Stomach (tissue), 9 donors: Measurements from ENCODE around the gene ATP9A. TPM values are rescaled to one million over a fixed set of nuclear protein-coding genes. Genes with fewer than 3 reads are reported as not detected.

Experiments used
- DNase-seq, 2 donors: peaks; one replicate each; pipeline versions ENCODE4 v3.0.0 to v3.0.0-alpha.2; 2013 to 2019
- H3K27ac ChIP-seq, 5 donors: fragments of 200-600 bp in 4 of 5; sonication (generic) in 4 of 5; one replicate each; pipeline ENCODE4 v1.5.1; 2013 to 2019; ENCODE audit warnings: mild to moderate bottlenecking in 1 of 5, moderate library complexity in 1 of 5
- H3K27me3 ChIP-seq, 3 donors: fragments of 200-600 bp; sonication (generic); one replicate each; pipeline ENCODE4 v1.5.1; 2017 to 2019; ENCODE audit warnings: mixed run types in 1 of 3
- H3K36me3 ChIP-seq, 4 donors: fragments of 200-600 bp; sonication (generic); 1 replicate in 3 of 4; 2 replicates in 1 of 4; pipeline ENCODE4 v1.5.1; 2016 to 2019
- H3K4me1 ChIP-seq, 4 donors: fragments of 200-600 bp; sonication (generic); one replicate each; pipeline ENCODE4 v1.5.1; 2016 to 2019
- H3K4me3 ChIP-seq, 4 donors: fragments of 200-600 bp; sonication (generic) in 3 of 4; one replicate each; pipeline ENCODE4 v1.5.1; 2016 to 2019; ENCODE audit warnings: mild to moderate bottlenecking in 1 of 4
- H3K9me3 ChIP-seq, 4 donors: fragments of 200-600 bp; sonication (generic); one replicate each; pipeline ENCODE4 v1.5.1; 2016 to 2019
- CTCF ChIP-seq, 7 experiments: fragments of 450-650 bp in 4 of 7; fragments of 200-600 bp in 3 of 7; sonication (generic) in 3 of 7; IDR thresholded peaks; one replicate each; pipeline ENCODE4 v1.5.1; 2016 to 2019; ENCODE audit warnings: antibody characterized with exemption in 7 of 7, control low read depth in 2 of 7, mild to moderate bottlenecking in 1 of 7
- EP300 ChIP-seq: sonication (generic); formaldehyde crosslinking; IDR thresholded peaks from one replicate; pipeline ENCODE4 v1.6.1; 2017; ENCODE audit warnings: antibody characterized with exemption
- POLR2A ChIP-seq, 4 donors: fragments of 450-650 bp; IDR thresholded peaks; one replicate each; pipeline ENCODE4 v1.6.1; 2016; ENCODE audit warnings: antibody characterized with exemption in 4 of 4, control low read depth in 2 of 4, mild to moderate bottlenecking in 1 of 4, moderate library complexity in 1 of 4
- POLR2AphosphoS5 ChIP-seq, 3 donors: sonication (generic); formaldehyde crosslinking; IDR thresholded peaks; one replicate each; pipeline ENCODE4 v1.6.1; 2016; ENCODE audit warnings: antibody characterized with exemption in 3 of 3
- WGBS, 5 donors: extraction: QIAGEN DNeasy Blood & Tissue Kit in 3 of 5; methylation state at CpG; one replicate each; pipeline versions ENCODE4 v1.1.5 to v1.1.7; 2013 to 2018; 5-methylcytosine and 5-hydroxymethylcytosine counted together
- intact Hi-C: fragments of 100-400 bp; cut with DNase I; formaldehyde crosslinking; loops from one replicate; pipeline ENCODE4 v1.15.1; 2023; ENCODE audit warnings: low total_unique reads
- polyA plus RNA-seq, 3 donors: library from polyadenylated mRNA; stranded (reverse); fragments of 200-250 nt; gene quantifications; one replicate each; pipeline ENCODE4 v1.2.3, GENCODE V29; 2013
- total RNA-seq, 5 donors: library from RNA; depleted of rRNA; stranded (reverse); fragments of >200 nt; gene quantifications; one replicate each; pipeline versions ENCODE4 v1.1.0 to v1.2.3, GENCODE V29; 2014 to 2016
- donor health status: healthy with polysubstance abuse.
- donor health status: Bipolar disorder and iron deficiency.
- donor health status: healthy.

Gene ATP9A
- total and polyA plus RNA-seq, 8 donors, result 3.2 to 58.9 (median 12.7) TPM

GRCh38 chr20:51665543-51666118 lies 102.6 kb downstream of the ATP9A start:
- peaks cover 0 to 61% (median 54%) of the 10 kb centered on the region in 4 donors for H3K36me3 ChIP-seq
- TF ChIP-seq POLR2A (IDR thresholded peaks at IDR 0.05), result no peak
- TF ChIP-seq EP300, result no peak
- TF ChIP-seq POLR2AphosphoS5 (IDR thresholded peaks at IDR 0.05), result no peak
- no peak for TF ChIP-seq CTCF (IDR thresholded peaks at IDR 0.05)
- H3K9me3 ChIP-seq, result no peaks in the 10 kb centered on the region
- no peak overlapping the region for H3K4me3 ChIP-seq
- intact Hi-C loops, result no loop called here
- H3K27me3 ChIP-seq, result no peaks in the 10 kb centered on the region
- peaks cover 0 to 14% (median 0%) of the 10 kb centered on the region in 4 donors for H3K4me1 ChIP-seq
- no peak for DNase-seq
- WGBS, 5 donors, result 78 to 91% (median 85%) methylated on average over 8 of the region's 8 CpGs
- no peak overlapping the region for H3K27ac ChIP-seq

- TF ChIP-seq POLR2AphosphoS5 (IDR thresholded peaks at IDR 0.05), result peak in 1 of 3 donors; percentile 35
- no peak for TF ChIP-seq CTCF (IDR thresholded peaks at IDR 0.05)
- Histone ChIP-seq H3K4me1 (peaks cover 0 to 14% (median 0%) of the 10 kb centered on the region in 4 donors), H3K27ac (no peak overlapping the region), H3K4me3 (no peak overlapping the region), H3K36me3 (peaks cover 0 to 45% (median 36%) of the 10 kb centered on the region in 4 donors), H3K9me3 (no peaks in the 10 kb centered on the region), H3K27me3 (no peaks in the 10 kb centered on the region)
- DNase-seq, result no peak
- 57 to 82% (median 69%) methylated on average over 3 of the region's 3 CpGs for WGBS, 5 donors
- intact Hi-C loops, result no loop called here
Measured at GRCh38 chr20:51661609-51662178, 106.5 kb downstream of the ATP9A start.

DNA sequence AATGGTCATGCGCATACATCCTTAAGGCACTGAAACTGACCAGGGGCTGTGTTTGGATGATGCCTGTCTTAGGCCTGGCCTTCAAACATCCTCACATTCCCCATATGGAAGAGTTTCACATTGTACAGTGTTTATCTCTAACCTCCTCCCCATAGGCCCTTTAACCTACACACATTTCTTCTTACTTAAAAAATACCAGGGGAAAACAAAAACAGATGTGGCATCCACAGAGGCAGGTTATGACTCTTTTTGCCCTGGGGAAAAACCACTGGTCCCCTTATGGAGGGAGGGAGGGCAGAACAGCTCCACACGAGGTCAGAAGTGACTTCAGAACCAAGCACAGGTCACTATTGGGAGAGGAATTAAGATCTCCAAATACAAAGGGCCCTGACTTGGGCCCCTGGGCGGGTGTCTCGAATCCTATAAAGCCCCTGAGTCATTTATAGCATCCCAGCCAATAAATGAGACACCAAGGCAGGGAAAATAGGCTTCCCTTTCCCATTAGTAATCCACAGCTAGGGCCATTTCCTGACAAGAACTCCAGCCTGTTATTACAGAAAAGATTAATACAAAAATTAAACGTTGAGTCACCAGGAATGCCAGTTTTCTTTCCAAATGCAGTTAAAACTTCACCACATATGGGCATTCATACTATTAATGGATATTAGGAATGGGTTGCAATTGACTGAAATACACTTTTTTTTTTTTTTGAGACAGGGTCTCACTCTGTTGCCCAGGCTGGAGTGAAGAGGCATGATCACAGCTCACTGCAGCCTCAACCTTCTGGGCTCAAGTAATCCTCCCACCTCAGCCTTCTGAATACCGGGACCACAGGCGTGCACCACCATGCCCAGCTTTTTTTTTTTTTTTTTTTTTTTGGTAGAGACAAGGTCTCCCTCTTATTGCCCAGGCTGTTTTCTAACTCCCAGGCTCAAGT lies 107.2 kb downstream of the ATP9A start:
- Histone ChIP-seq H3K27ac (peak overlapping the region in 3 of 5 donors; percentile 6 to 19 (median 13)), H3K4me1 (peaks cover 0 to 14% (median 0%) of the 10 kb centered on the region in 4 donors), H3K9me3 (no peaks in the 10 kb centered on the region), H3K27me3 (no peaks in the 10 kb centered on the region), H3K4me3 (no peak overlapping the region), H3K36me3 (peaks cover 0 to 45% (median 35%) of the 10 kb centered on the region in 4 donors)
- no peak for DNase-seq
- WGBS, 5 donors, result 68 to 81% (median 76%) methylated on average over 7 of the region's 7 CpGs
- TF ChIP-seq CTCF (IDR thresholded peaks at IDR 0.05) (no peak), POLR2AphosphoS5 (IDR thresholded peaks at IDR 0.05) (no peak), EP300 (no peak), POLR2A (IDR thresholded peaks at IDR 0.05) (no peak)
- intact Hi-C loops, result no loop called here

- no peak for DNase-seq
- Histone ChIP-seq H3K4me1 (peaks cover 0 to 14% (median 0%) of the 10 kb centered on the region in 4 donors), H3K4me3 (no peak overlapping the region), H3K27me3 (no peaks in the 10 kb centered on the region), H3K27ac (no peak overlapping the region), H3K9me3 (no peaks in the 10 kb centered on the region), H3K36me3 (peaks cover 0 to 48% (median 42%) of the 10 kb centered on the region in 4 donors)
- WGBS, 5 donors, result 85 to 91% (median 88%) methylated on average over 8 of the region's 8 CpGs
- intact Hi-C loops, result no loop called here
- no peak for TF ChIP-seq EP300
- no peak for TF ChIP-seq CTCF (IDR thresholded peaks at IDR 0.05)
- no peak for TF ChIP-seq POLR2AphosphoS5 (IDR thresholded peaks at IDR 0.05)
- no peak for TF ChIP-seq POLR2A (IDR thresholded peaks at IDR 0.05)
Measured at GRCh38 chr20:51659491-51660050, 108.6 kb downstream of the ATP9A start.
